NCI-H128 (cell line): ENCODE measurements around the gene SERPINA10.
"Not testable (repeated sequence)": the region's sequence is repeated elsewhere in the genome, so short reads cannot be mapped to it uniquely, and the experiment has no call there.

Experiments used
- DNase-seq: peaks from one replicate; lab custom pipeline; 2025; ENCODE audit not compliant: unreplicated experiment; lab: John Stamatoyannopoulos, UW

SERPINA10 gene

DNA sequence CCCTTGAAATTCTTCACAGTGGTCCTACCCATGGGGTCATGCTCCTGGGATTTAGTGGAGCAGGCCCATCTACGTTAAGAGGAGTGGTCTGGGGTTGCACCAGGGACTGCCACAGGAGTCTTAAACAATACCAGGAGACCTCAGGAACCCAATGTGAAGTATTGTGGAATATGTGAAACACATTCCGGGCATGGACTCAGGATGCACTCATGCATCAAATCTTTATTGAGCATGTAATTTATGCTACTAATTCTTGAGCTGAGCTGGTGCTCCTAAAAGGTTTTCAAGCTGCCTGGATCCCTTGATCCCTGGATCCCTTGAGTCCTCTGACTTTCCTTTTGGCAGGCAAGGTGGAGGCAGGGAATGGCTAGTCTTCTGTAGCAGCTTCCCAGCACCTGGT, 8.8 kb downstream of the SERPINA10 start:
- no peak for DNase-seq

DNA sequence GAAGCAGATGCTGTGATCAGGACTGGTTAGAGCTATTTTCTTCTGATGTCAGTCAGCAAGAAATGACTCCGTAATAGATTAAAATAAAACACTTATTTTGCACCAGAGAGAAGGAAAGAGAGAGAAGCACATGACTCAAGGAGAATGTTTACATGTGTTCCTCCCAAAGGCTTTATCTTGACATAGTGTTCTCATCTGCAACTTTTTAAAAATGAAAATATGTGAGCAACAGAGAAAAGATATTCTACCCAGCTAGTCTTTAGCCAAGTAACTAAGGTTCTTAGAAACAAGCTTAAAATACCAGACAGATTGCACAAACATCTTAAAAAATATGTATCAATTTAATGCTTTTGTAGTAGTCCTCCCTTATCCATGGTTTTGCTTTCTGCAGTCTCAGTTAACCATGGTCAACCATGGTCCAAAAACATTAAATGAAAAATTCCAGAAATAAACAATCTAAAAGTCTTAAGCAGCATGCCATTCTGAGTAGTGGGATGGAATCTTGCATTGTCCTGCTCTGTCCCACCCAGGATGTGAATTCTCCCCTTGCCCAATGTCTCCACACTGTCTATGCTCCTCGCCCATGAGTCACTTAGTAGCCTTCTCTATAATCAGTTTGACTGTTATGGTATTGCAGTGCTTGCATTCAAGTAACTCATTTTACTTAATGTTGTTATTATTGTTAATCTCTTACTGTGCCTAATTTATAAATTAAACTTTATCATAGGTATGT, 9.9 kb downstream of the SERPINA10 start:
- DNase-seq = no peak

DNA sequence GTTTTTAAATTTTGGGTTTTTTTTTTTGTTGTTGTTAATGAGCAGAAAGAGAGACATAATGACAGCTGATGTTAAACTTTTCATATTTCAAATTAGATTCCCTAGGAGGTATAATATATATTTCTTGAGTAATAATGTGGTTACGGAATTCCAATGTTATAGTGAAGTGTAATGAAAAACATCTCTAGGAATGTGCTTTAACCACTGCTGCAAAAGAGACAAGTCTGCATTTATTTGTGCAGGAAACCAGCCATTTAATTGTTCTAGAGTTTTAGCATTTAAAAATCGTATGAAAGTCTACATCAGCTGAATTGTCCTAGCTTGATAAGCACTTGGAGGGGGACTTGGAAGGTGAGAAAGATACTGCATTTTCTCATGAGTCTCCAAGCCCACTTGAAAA, 14.3 kb downstream of the SERPINA10 start:
- DNase-seq = no peak

DNA sequence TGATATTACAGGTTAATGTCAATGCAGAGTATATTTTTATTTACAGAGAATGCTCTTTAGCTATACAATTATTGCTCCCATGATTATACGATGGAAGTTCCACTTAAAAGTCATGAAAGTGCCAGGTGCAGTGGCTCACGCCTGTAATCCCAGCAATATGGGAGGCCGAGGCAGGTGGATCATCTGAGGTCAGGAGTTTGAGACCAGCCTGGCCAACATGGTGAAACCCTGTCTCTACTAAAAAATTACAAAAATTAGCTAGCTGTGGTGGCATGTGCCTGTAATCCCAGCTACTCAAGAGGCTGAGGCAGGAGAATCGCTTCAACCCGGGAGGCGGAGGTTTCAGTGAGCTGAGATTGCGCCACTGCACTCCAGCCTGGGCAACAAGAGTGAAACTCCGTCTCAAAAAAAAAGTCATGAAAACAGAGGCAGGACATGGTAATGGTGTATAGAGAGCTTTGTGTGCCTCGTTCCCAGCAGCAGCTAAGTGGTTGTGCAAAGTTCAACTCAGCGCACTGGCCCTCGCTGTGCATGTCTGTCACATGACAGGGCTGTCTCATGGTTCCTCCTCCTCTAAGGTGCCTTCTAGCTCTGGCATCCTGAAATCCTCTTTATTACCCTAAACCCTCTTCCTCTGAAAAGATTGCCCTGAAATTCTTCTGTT, 16.0 kb downstream of the SERPINA10 start:
- not testable (repeated sequence) for DNase-seq

DNA sequence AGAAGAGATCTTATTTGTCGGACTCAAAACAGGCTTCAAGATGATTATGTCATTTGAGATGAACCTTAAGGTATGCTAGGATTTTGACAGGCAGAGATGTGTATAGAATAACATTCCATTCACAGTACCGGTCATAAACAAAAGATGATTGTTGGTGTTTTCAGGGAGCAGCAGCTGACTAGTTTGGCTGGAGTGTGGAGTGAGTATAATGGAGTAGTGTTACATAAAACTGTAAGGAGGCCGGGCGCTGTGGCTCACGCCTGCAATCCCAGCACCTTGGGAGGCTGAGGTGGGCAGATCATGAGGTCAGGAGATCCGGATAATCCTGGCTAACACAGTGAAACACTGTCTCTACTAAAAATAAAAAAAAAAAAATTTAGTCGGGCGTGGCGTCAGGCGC, 23.9 kb downstream of the SERPINA10 start:
- no peak for DNase-seq

DNA sequence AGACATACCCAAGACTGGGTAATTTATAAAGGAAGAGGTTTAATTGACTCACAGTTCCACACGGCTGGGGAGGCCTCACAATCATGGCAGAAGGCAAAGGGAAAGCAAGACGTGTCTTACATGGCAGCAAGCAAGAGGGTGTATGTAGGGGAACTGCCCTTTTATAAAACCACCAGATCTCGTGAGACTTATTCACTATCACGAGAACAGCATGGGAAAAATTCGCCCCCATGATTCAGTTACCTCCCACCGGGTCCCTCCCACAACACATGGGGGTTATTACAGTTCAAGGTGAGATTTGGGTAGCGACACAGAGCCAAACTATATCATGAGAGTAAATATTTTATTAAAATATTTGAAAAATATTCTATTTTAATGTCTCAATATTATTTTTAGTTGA, 24.5 kb downstream of the SERPINA10 start:
- not testable (repeated sequence) for DNase-seq

DNA sequence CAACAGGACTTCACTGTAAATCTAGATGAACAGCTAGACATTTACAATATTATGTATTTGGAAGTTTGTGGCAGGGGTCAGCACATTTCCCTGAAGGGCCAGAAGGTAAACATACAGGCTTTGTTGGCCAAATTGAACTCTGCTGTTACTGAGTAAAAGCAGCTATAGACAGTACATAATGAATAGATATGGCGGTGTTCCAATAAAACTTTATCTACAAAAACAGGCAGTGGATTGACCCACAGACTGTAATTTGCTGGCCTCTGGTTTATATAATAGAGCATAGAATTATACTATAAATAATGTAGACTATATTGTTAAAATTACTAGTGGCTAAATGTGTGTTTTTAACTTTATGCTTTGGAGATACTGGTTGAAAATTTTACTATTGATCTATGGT, 25.7 kb downstream of the SERPINA10 start:
- DNase-seq = no peak

DNA sequence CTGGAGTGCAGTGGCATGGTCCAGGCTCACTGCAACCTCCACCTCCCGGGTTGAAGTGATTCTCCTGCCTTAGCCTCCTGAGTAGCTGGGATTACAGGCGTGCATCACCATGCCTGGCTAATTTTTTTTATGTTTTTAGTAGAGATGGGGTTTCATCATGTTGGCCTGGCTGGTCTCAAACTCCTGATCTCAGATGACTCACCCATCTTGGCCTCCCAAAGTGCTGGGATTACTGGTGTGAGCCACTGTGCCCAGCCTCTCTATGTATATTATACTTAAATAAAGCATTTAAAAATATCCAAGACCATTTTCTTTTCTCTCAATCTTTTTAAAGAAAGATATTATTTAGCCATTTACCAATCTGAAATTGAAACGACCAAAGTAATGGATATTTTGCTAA, 28.9 kb downstream of the SERPINA10 start:
- DNase-seq = not testable (repeated sequence)

DNA sequence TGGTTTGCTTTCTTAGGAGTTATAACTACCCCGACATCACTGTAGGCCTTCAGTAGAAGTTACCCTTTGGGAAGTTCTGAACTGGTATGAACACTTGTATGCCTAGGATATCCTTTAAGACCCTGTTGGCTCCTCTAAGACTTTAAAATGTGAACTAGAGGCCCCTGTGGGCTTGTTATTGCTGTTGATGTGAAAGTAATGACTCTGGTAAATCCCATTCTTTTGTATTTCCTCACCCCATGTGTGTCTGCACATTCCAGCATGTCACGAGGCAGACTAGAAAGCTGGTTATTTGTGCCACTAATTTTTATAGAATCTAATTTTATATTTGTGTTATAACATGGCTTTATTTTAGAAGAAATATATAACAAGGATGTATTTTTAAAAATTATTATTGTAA, 48.9 kb downstream of the SERPINA10 start:
- DNase-seq = no peak

DNA sequence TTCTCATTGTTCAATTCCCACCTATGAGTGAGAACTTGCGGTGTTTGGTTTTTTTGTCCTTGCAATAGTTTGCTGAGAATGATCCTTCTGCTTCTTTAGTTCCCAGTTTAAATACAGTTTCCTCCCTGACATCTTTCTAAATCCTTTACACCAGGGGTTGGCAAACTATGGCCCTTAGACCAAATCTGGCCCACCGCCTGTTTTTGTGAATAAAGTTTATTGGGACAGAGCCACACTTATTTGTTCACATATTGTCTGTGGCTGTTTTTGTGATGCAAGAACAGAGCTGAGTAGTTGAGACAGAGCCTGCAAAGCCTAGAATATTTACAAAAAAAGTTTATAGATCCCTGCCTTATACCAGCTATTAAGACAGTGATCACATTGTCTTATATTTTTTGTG, 53.7 kb downstream of the SERPINA10 start:
- DNase-seq = no peak

DNA sequence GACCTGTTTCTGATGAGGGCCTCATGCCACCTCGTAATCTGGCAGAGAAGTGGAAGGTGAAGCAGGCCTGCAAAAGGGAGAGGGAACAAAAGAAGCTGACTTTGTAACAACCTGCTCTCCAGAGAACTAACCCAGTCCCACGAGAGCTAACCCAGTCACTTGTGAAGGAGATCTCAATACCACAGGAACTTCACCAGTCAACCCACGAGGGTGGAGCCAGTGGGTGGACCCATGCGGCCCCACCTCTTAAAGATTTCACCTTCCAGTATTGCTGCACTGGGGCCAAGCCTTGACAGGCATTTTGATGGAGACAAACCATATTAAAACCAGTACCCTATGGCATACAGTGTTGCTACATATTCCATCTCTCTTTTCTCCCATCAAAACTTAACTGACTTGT, 55.1 kb downstream of the SERPINA10 start:
- no peak for DNase-seq

DNA sequence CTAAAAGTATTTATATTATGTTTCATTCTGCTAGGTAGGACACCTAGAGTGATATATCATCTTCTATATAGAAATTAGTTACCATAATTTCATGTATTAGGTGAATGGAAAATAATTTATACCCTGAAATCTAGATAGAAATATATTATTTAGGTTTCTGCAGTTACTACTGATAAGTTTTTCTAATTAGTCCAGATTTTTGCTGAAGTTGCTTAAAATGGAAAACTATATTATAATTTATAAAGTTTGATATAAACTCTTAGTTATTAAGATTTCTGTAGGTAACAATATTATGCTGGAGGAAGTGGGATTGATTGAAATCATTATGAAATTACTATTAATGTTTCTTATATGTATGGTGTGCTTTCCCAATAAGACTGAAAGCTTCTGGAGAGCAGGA, 56.0 kb downstream of the SERPINA10 start:
- DNase-seq = no peak
